Panc1 (cell line): ENCODE measurements around the gene CEP41. TPM values are rescaled to one million over a fixed set of nuclear protein-coding genes. Genes with fewer than 3 reads are reported as not detected.

Experiments used
- ATAC-seq: fragments of 200-7000 bp; cut with Tn5 transposase; 2 replicates; pipeline ENCODE4 v1.9.1; 2020; ENCODE audit warnings: mild to moderate bottlenecking, moderate library complexity
- BruUV-seq: library from RNA; stranded (reverse); fragments of 400-500 nt; replicated peaks from 2 replicates; lab custom pipeline; 2021; lab: Mats Ljungman, UMichigan
- CTCF ChIA-PET: fragments of 300-600 bp; sonication (Branson Sonifier 250); formaldehyde crosslinking; loops from one replicate; lab custom pipeline; 2022; ENCODE audit warnings: antibody characterized with exemption; lab: Charles Lee
- POLR2A ChIA-PET: fragments of 300-600 bp; sonication (Branson Sonifier 250); formaldehyde crosslinking; loops from one replicate; lab custom pipeline; 2022; ENCODE audit warnings: antibody characterized with exemption; lab: Charles Lee
- DNase-seq: peaks from one replicate; pipeline ENCODE4 v3.0.0-alpha.2; 2010; ENCODE audit warnings: low read depth, low spot score
- H3K27ac ChIP-seq: 2 replicates; pipeline ENCODE4 v1.5.1; 2011; ENCODE audit warnings: mild to moderate bottlenecking, low read length, inconsistent platforms
- H3K27me3 ChIP-seq: fragments of 200-500 bp; sonication (Bioruptor generic); 2 replicates; pipeline ENCODE4 v1.6.0; 2014; ENCODE audit warnings: low read length, inconsistent platforms; ENCODE audit not compliant: control insufficient read depth, insufficient read depth
- H3K36me3 ChIP-seq: fragments of 200-500 bp; sonication (Bioruptor generic); 2 replicates; pipeline ENCODE4 v1.5.1; 2014; ENCODE audit warnings: inconsistent platforms, mild to moderate bottlenecking, low read length, moderate library complexity; ENCODE audit not compliant: control insufficient read depth, insufficient read depth
- H3K4me1 ChIP-seq: 2 replicates; pipeline ENCODE4 v1.5.1; 2011; ENCODE audit warnings: inconsistent platforms, mild to moderate bottlenecking, low read length, moderate library complexity; ENCODE audit not compliant: control insufficient read depth, insufficient read depth
- H3K4me3 ChIP-seq, 2 experiments: 2 replicates each; pipeline ENCODE4 v1.5.1; 2011 to 2012; ENCODE audit warnings: low read depth in 2 of 2, low read length in 2 of 2, mild to moderate bottlenecking in 2 of 2, inconsistent platforms in 1 of 2, moderate library complexity in 1 of 2
- H3K9me3 ChIP-seq: fragments of 200-500 bp; sonication (Bioruptor generic); 2 replicates; pipeline ENCODE4 v1.5.1; 2014; ENCODE audit warnings: low read depth, mild to moderate bottlenecking, inconsistent platforms, low read length, moderate library complexity; ENCODE audit not compliant: control insufficient read depth, insufficient read depth
- POLR2AphosphoS5 ChIP-seq: IDR thresholded peaks from 2 replicates; pipeline ENCODE4 v1.6.1; 2012; ENCODE audit warnings: mild to moderate bottlenecking, low read depth, low read length, moderate library complexity
- SIN3A ChIP-seq: IDR thresholded peaks from 2 replicates; pipeline ENCODE4 v1.6.1; 2012; ENCODE audit warnings: low read depth, mild to moderate bottlenecking, low read length, moderate library complexity, borderline replicate concordance; ENCODE audit not compliant: insufficient read depth
- TCF7L2 ChIP-seq: IDR thresholded peaks from 2 replicates; pipeline ENCODE4 v1.6.1; 2011; ENCODE audit warnings: mild to moderate bottlenecking, low read depth, low read length, inconsistent platforms
- in situ Hi-C: cut with HindIII; loops from 2 replicates; pipeline ENCODE4 v1.10.0; 2016; ENCODE audit warnings: low sequenced_read_pairs, low pct_unique_long_range_greater_than_20kb
- intact Hi-C: fragments of 100-400 bp; cut with micrococcal nuclease; formaldehyde crosslinking; loops from one replicate; pipeline ENCODE4 v1.10.0; 2022; ENCODE audit not compliant: unreplicated experiment
- total RNA-seq: library from RNA; stranded (reverse); gene quantifications from one replicate; pipeline ENCODE4 v1.2.1, GENCODE V29; 2021; ENCODE audit not compliant: unreplicated experiment
- TF ChIP-seq, protein P1 (sequence below), 2 experiments: IDR thresholded peaks; 2 replicates each; pipeline ENCODE4 v1.6.1; 2011 to 2012; ENCODE audit warnings: low read depth in 2 of 2, control low read depth in 1 of 2, low read length in 1 of 2, mild to moderate bottlenecking in 1 of 2, moderate library complexity in 1 of 2; ENCODE audit not compliant: insufficient read depth in 1 of 2
- TF ChIP-seq, protein P2 (sequence below): fragments of 450-650 bp; IDR thresholded peaks from 2 replicates; pipeline ENCODE4 v1.5.1; 2017; ENCODE audit warnings: mild to moderate bottlenecking

CEP41 gene
- total RNA-seq, 1 experiment from 2014 or later = 13.2 TPM

DNA sequence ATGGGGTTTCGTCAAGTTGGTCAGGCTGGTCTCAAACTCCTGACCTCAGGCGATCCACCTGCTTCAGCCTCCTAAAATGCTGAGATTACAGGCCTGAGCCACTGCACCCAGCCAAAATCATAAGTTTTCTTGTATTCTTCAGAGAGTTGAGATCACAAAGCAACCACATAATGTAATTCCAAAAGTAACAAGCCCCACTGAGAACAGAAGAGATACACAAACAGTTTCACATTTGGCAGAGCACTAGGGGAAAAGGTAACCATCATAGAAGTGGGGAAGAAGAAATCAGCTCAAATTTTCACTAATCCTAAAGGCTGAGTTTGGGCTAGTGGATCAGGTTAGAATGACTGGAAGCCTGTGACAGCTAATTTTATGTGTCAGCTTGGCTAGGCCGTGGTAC lies 5.4 kb upstream of the CEP41 start:
- Histone ChIP-seq H3K36me3 (no peaks in the 10 kb centered on the region), H3K4me1 (peaks cover 6% of the 10 kb centered on the region), H3K9me3 (peaks cover 11% of the 10 kb centered on the region), H3K27me3 (no peaks in the 10 kb centered on the region), H3K27ac (no peak overlapping the region), H3K4me3 (no peak overlapping the region)
- CTCF ChIA-PET = no interaction called here
- POLR2A ChIA-PET = no interaction called here
- BruUV-seq = no TSS peak
- TF ChIP-seq, protein P1, sequence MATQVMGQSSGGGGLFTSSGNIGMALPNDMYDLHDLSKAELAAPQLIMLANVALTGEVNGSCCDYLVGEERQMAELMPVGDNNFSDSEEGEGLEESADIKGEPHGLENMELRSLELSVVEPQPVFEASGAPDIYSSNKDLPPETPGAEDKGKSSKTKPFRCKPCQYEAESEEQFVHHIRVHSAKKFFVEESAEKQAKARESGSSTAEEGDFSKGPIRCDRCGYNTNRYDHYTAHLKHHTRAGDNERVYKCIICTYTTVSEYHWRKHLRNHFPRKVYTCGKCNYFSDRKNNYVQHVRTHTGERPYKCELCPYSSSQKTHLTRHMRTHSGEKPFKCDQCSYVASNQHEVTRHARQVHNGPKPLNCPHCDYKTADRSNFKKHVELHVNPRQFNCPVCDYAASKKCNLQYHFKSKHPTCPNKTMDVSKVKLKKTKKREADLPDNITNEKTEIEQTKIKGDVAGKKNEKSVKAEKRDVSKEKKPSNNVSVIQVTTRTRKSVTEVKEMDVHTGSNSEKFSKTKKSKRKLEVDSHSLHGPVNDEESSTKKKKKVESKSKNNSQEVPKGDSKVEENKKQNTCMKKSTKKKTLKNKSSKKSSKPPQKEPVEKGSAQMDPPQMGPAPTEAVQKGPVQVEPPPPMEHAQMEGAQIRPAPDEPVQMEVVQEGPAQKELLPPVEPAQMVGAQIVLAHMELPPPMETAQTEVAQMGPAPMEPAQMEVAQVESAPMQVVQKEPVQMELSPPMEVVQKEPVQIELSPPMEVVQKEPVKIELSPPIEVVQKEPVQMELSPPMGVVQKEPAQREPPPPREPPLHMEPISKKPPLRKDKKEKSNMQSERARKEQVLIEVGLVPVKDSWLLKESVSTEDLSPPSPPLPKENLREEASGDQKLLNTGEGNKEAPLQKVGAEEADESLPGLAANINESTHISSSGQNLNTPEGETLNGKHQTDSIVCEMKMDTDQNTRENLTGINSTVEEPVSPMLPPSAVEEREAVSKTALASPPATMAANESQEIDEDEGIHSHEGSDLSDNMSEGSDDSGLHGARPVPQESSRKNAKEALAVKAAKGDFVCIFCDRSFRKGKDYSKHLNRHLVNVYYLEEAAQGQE (IDR thresholded peaks at IDR 0.05; ENCODE audit: insufficient read depth in 1 of 2, low read depth in 2 of 2, low read length in 1 of 2) = no peak
- TF ChIP-seq, protein P2, sequence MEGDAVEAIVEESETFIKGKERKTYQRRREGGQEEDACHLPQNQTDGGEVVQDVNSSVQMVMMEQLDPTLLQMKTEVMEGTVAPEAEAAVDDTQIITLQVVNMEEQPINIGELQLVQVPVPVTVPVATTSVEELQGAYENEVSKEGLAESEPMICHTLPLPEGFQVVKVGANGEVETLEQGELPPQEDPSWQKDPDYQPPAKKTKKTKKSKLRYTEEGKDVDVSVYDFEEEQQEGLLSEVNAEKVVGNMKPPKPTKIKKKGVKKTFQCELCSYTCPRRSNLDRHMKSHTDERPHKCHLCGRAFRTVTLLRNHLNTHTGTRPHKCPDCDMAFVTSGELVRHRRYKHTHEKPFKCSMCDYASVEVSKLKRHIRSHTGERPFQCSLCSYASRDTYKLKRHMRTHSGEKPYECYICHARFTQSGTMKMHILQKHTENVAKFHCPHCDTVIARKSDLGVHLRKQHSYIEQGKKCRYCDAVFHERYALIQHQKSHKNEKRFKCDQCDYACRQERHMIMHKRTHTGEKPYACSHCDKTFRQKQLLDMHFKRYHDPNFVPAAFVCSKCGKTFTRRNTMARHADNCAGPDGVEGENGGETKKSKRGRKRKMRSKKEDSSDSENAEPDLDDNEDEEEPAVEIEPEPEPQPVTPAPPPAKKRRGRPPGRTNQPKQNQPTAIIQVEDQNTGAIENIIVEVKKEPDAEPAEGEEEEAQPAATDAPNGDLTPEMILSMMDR = no peak
- no peak for TF ChIP-seq SIN3A
- TF ChIP-seq POLR2AphosphoS5 = no peak
- TF ChIP-seq TCF7L2 = no peak
- ATAC-seq (no peak), DNase-seq (no peak)
- intact Hi-C loops (no loop called here), in situ Hi-C loops (no loop called here)

DNA sequence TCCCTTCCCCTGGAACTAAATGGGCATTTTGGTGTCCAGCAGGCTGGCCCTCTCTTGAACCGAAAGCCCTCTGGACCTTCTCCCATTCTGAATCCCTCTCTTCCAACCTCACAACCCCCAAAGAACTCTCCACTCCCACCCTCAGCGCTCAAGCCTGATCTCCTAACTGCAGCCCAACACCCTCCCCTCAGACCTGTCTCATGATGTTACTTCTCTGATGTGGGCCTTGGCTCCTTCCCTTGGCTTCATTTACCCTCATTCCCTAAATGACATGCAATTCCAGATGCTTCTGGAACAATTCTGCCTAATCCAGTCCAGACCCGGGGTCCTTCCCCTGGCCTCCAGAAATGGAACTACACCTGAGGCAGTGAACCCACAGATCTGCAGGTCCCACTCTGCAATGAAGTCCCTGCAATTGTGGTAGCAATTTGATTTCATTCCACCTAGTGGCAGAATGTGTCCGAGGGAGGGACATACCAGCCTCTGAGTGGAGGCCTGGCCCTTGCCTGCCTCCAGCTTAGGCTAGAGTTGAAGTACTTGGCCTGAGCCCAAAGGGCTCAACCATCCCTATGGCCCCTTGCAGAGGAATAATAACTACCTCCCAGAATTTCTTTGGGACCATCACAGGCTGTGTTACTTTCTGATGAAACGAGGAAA lies 4.1 kb upstream of the CEP41 start:
- no peak for TF ChIP-seq TCF7L2
- TF ChIP-seq, protein P1 (IDR thresholded peaks at IDR 0.05; ENCODE audit: insufficient read depth in 1 of 2, low read depth in 2 of 2, low read length in 1 of 2) = no peak
- no peak for TF ChIP-seq SIN3A
- TF ChIP-seq, protein P2 = no peak
- TF ChIP-seq POLR2AphosphoS5 = no peak
- BruUV-seq = no TSS peak
- Histone ChIP-seq H3K36me3 (no peaks in the 10 kb centered on the region), H3K27me3 (no peaks in the 10 kb centered on the region), H3K27ac (no peak overlapping the region), H3K9me3 (peaks cover 14% of the 10 kb centered on the region), H3K4me3 (no peak overlapping the region), H3K4me1 (peaks cover 6% of the 10 kb centered on the region)
- ATAC-seq = no peak
- CTCF ChIA-PET = no interaction called here
- no peak for DNase-seq
- in situ Hi-C loops = no loop called here
- intact Hi-C loops = no loop called here
- POLR2A ChIA-PET = interaction anchor here (0.6 kb wide), 1 partner anchor 161 kb away, joined by 4 read pairs; no protein-coding TSS in a partner anchor
